Measurements from ENCODE around the gene SLC12A8. TPM values are rescaled to one million over a fixed set of nuclear protein-coding genes. Genes with fewer than 3 reads are reported as not detected.

Gene SLC12A8, protein sequence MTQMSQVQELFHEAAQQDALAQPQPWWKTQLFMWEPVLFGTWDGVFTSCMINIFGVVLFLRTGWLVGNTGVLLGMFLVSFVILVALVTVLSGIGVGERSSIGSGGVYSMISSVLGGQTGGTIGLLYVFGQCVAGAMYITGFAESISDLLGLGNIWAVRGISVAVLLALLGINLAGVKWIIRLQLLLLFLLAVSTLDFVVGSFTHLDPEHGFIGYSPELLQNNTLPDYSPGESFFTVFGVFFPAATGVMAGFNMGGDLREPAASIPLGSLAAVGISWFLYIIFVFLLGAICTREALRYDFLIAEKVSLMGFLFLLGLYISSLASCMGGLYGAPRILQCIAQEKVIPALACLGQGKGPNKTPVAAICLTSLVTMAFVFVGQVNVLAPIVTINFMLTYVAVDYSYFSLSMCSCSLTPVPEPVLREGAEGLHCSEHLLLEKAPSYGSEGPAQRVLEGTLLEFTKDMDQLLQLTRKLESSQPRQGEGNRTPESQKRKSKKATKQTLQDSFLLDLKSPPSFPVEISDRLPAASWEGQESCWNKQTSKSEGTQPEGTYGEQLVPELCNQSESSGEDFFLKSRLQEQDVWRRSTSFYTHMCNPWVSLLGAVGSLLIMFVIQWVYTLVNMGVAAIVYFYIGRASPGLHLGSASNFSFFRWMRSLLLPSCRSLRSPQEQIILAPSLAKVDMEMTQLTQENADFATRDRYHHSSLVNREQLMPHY
- total RNA-seq: 1 to 10 TPM in 1 of 2 experiments, under 1 TPM in 1; 0.91 to 1.0 TPM
- polyA plus RNA-seq: not detected

DNA sequence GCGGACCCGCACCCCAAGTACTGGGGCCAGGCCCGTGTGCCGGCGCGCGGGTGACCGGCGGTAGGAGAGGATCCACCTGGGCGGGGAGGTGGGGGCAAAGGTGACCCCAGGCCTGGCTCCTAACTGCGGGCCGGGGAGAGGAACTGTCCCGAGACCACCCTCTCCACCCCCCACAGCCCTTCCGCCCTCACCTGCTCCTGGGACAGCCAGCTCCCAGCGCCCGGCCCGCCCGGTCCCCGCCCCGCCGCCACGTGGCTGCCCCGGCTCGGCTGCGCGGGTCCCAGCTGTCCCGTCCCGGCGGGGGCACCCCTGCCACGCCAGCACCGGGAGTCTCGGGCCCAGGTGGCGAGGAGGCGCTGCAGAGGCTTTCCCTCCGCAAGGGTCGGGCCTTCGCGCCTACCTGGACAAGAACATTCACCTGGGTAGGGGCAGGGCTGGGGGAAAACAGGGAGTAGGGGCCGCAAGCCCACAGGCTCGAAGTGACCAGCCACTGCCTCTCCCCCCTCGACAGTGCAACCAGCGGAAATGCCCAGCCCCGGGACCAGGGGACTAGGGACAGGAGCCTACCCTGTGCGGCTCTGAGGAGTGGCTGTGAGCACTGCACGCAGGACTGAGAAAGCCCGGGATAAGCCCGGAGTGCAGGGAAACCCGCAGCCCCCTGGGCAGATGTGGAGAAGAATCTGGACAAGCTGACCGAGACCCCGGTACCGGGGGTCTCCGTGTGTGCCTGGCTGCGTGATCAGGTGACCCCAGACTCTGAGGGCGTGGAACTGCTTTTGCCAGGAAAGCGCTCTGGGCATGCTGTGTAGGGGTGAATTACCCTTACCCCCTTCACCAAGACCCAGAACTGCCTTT is at the start of gene SLC12A8:
Gene SLC12A8, minus strand, starts transcription at position 240 of the 855 bp plus-strand sequence. CDS start 1,399 bp downstream, outside the sequence.
- Mint-ChIP-seq H3K9me3 (no peaks in the 10 kb centered on the region), H3K36me3 (peaks cover 0 to 1% (median 0%) of the 10 kb centered on the region in 3 donors), H3K4me1 (peaks cover 11 to 29% (median 19%) of the 10 kb centered on the region in 3 donors), H3K27ac (no peak within 1 kb of the TSS), H3K4me3 (peak within 1 kb of the TSS in 4 of 7 donors; percentile 34 to 59 (median 54)), H3K27me3 (peaks cover 42 to 57% of the 10 kb centered on the region in 2 donors)
- Histone ChIP-seq H3K27me3 (ENCODE audit: insufficient read depth, low read length, poor library complexity, severe bottlenecking) (peaks cover 27% of the 10 kb centered on the region), H3K4me3 (ENCODE audit: low read length) (no peak within 1 kb of the TSS), H3K9me3 (ENCODE audit: low read length) (no peaks in the 10 kb centered on the region), H3K27ac (ENCODE audit: low read depth, low read length) (no peak within 1 kb of the TSS), H3K4me1 (ENCODE audit: insufficient read depth, low read length) (peaks cover 7% of the 10 kb centered on the region), H3K36me3 (ENCODE audit: insufficient read depth, low read length) (no peaks in the 10 kb centered on the region)
- ChIA-PET POLR2A (no interaction called here), CTCF (no interaction called here)
- DNase-seq: peak in 1 of 5 donors; percentile 9

DNA sequence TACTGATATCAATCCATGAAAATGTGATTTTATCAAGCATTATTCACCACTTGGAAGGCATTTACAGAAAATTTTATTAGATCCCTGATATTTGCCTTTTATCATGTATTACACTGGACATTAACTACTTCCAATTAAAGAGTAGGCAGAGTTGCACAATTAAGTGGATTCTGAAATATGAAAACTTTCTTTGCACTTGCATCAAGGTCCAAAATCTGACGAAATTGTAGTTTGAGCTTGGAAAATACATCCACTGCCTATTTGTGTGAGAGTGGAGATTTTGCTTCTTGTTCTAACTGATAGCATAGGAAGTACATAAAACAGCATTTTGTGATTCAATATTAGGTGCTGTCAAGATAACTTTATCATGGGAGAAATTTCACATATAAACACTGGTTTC is 49.6 kb upstream of the SLC12A8 start:
- Histone ChIP-seq H3K27me3 (ENCODE audit: insufficient read depth, low read length, poor library complexity, severe bottlenecking) (no peaks in the 10 kb centered on the region), H3K36me3 (ENCODE audit: insufficient read depth, low read length) (no peaks in the 10 kb centered on the region), H3K4me1 (ENCODE audit: insufficient read depth, low read length) (no peaks in the 10 kb centered on the region), H3K4me3 (ENCODE audit: low read length) (no peak overlapping the region), H3K27ac (ENCODE audit: low read depth, low read length) (no peak overlapping the region), H3K9me3 (ENCODE audit: low read length) (no peaks in the 10 kb centered on the region)
- ChIA-PET CTCF (interaction anchor here (0.6 kb wide), 1 partner anchor 302 kb away, joined by 3 read pairs; no protein-coding TSS in a partner anchor), POLR2A (no interaction called here)
- Mint-ChIP-seq H3K27me3 (no peaks in the 10 kb centered on the region), H3K4me1 (peaks cover 15 to 29% (median 15%) of the 10 kb centered on the region in 3 donors), H3K27ac (no peak overlapping the region), H3K9me3 (peaks cover 2 to 5% (median 3%) of the 10 kb centered on the region in 5 donors), H3K4me3 (no peak overlapping the region), H3K36me3 (peaks cover 6 to 46% (median 20%) of the 10 kb centered on the region in 3 donors)
- DNase-seq: no peak

- Histone ChIP-seq H3K36me3 (ENCODE audit: insufficient read depth, low read length) (no peaks in the 10 kb centered on the region), H3K4me3 (ENCODE audit: low read length) (no peak overlapping the region), H3K9me3 (ENCODE audit: low read length) (no peaks in the 10 kb centered on the region), H3K27ac (ENCODE audit: low read depth, low read length) (no peak overlapping the region), H3K27me3 (ENCODE audit: insufficient read depth, low read length, poor library complexity, severe bottlenecking) (no peaks in the 10 kb centered on the region), H3K4me1 (ENCODE audit: insufficient read depth, low read length) (no peaks in the 10 kb centered on the region)
- Mint-ChIP-seq H3K36me3 (peaks cover 14 to 47% (median 20%) of the 10 kb centered on the region in 3 donors), H3K27ac (peak overlapping the region in 1 of 8 donors; percentile 14), H3K27me3 (no peaks in the 10 kb centered on the region), H3K9me3 (peaks cover 2 to 9% (median 6%) of the 10 kb centered on the region in 5 donors), H3K4me3 (no peak overlapping the region), H3K4me1 (peaks cover 5 to 17% (median 6%) of the 10 kb centered on the region in 3 donors)
- DNase-seq: no peak
- CTCF ChIA-PET: no interaction called here
- POLR2A ChIA-PET: no interaction called here
Measured at GRCh38 chr3:125261031-125261430, 48.5 kb upstream of the SLC12A8 start.

GRCh38 chr3:125260158-125260557 is 47.6 kb upstream of the SLC12A8 start:
- peaks cover 2 to 9% (median 6%) of the 10 kb centered on the region in 5 donors for H3K9me3 Mint-ChIP-seq
- H3K27ac Mint-ChIP-seq: peak overlapping the region in 2 of 8 donors; percentile 22 to 25
- peaks cover 5 to 13% (median 6%) of the 10 kb centered on the region in 3 donors for H3K4me1 Mint-ChIP-seq
- no peaks in the 10 kb centered on the region for H3K4me1 ChIP-seq (ENCODE audit: insufficient read depth, low read length)
- no peak overlapping the region for H3K4me3 Mint-ChIP-seq
- peaks cover 14 to 47% (median 19%) of the 10 kb centered on the region in 3 donors for H3K36me3 Mint-ChIP-seq
- H3K27me3 ChIP-seq (ENCODE audit: insufficient read depth, low read length, poor library complexity, severe bottlenecking): no peaks in the 10 kb centered on the region
- H3K36me3 ChIP-seq (ENCODE audit: insufficient read depth, low read length): no peaks in the 10 kb centered on the region
- no peak for DNase-seq
- H3K9me3 ChIP-seq (ENCODE audit: low read length): no peaks in the 10 kb centered on the region
- H3K4me3 ChIP-seq (ENCODE audit: low read length): no peak overlapping the region
- ChIA-PET CTCF (no interaction called here), POLR2A (no interaction called here)
- H3K27ac ChIP-seq (ENCODE audit: low read depth, low read length): no peak overlapping the region
- H3K27me3 Mint-ChIP-seq: no peaks in the 10 kb centered on the region

DNA sequence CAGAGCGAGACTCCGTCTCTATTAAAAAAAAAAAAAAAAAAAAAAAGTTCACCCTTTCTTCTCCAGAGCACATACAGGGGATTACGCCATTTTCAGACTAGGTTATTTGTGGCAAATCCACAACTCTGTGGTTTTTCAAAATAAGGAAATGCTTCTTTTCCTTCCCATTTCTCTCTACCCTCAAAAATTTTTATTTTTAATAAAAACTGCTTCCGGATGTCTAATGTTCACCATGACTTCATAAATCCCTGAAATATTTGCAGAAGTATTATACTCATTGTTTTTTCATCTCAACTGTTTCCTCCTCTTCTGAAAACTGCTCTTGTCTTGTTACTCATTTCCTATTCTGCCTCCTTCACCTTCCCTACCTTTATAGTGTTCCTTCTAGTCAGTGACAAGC is 45.0 kb upstream of the SLC12A8 start:
- H3K36me3 Mint-ChIP-seq: peaks cover 14 to 37% (median 16%) of the 10 kb centered on the region in 3 donors

GRCh38 chr3:125256675-125257074 is 44.1 kb upstream of the SLC12A8 start:
- no peaks in the 10 kb centered on the region for H3K36me3 ChIP-seq (ENCODE audit: insufficient read depth, low read length)
- Mint-ChIP-seq H3K27ac (no peak overlapping the region), H3K4me3 (no peak overlapping the region), H3K4me1 (peaks cover 2 to 21% (median 6%) of the 10 kb centered on the region in 3 donors), H3K27me3 (no peaks in the 10 kb centered on the region), H3K9me3 (peaks cover 2 to 9% (median 6%) of the 10 kb centered on the region in 5 donors), H3K36me3 (peaks cover 14 to 38% (median 16%) of the 10 kb centered on the region in 3 donors)
- CTCF ChIA-PET: no interaction called here
- H3K9me3 ChIP-seq (ENCODE audit: low read length): no peaks in the 10 kb centered on the region
- no peak overlapping the region for H3K27ac ChIP-seq (ENCODE audit: low read depth, low read length)
- no peaks in the 10 kb centered on the region for H3K4me1 ChIP-seq (ENCODE audit: insufficient read depth, low read length)
- no peak overlapping the region for H3K4me3 ChIP-seq (ENCODE audit: low read length)
- POLR2A ChIA-PET: no interaction called here
- H3K27me3 ChIP-seq (ENCODE audit: insufficient read depth, low read length, poor library complexity, severe bottlenecking): no peaks in the 10 kb centered on the region
- no peak for DNase-seq

More for the DNA sequence above, 45.0 kb upstream of the SLC12A8 start:
- H3K27me3 ChIP-seq (ENCODE audit: insufficient read depth, low read length, poor library complexity, severe bottlenecking): no peaks in the 10 kb centered on the region
- Mint-ChIP-seq H3K4me3 (no peak overlapping the region), H3K9me3 (peaks cover 2 to 9% (median 6%) of the 10 kb centered on the region in 5 donors), H3K27me3 (no peaks in the 10 kb centered on the region), H3K4me1 (peaks cover 5 to 21% (median 6%) of the 10 kb centered on the region in 3 donors), H3K27ac (no peak overlapping the region)
- H3K4me3 ChIP-seq (ENCODE audit: low read length): no peak overlapping the region
- no peak for DNase-seq
- no peak overlapping the region for H3K27ac ChIP-seq (ENCODE audit: low read depth, low read length)
- no peaks in the 10 kb centered on the region for H3K4me1 ChIP-seq (ENCODE audit: insufficient read depth, low read length)
- ChIA-PET POLR2A (no interaction called here), CTCF (no interaction called here)
- H3K9me3 ChIP-seq (ENCODE audit: low read length): no peaks in the 10 kb centered on the region
- no peaks in the 10 kb centered on the region for H3K36me3 ChIP-seq (ENCODE audit: insufficient read depth, low read length)

- no peak for DNase-seq
- POLR2A ChIA-PET: no interaction called here
- Histone ChIP-seq H3K36me3 (ENCODE audit: insufficient read depth, low read length) (no peaks in the 10 kb centered on the region), H3K4me1 (ENCODE audit: insufficient read depth, low read length) (no peaks in the 10 kb centered on the region), H3K27ac (ENCODE audit: low read depth, low read length) (no peak overlapping the region), H3K9me3 (ENCODE audit: low read length) (no peaks in the 10 kb centered on the region), H3K27me3 (ENCODE audit: insufficient read depth, low read length, poor library complexity, severe bottlenecking) (no peaks in the 10 kb centered on the region), H3K4me3 (ENCODE audit: low read length) (no peak overlapping the region)
- H3K4me1 Mint-ChIP-seq: peaks cover 4 to 7% (median 7%) of the 10 kb centered on the region in 3 donors
- no peak overlapping the region for H3K27ac Mint-ChIP-seq
- no peak overlapping the region for H3K4me3 Mint-ChIP-seq
- no peaks in the 10 kb centered on the region for H3K9me3 Mint-ChIP-seq
- peaks cover 6 to 24% (median 9%) of the 10 kb centered on the region in 3 donors for H3K36me3 Mint-ChIP-seq
- H3K27me3 Mint-ChIP-seq: no peaks in the 10 kb centered on the region
- CTCF ChIA-PET: no interaction called here
Measured at GRCh38 chr3:125250973-125251372, 38.4 kb upstream of the SLC12A8 start.
